Stimulated activated CD4-positive, alpha-beta T cell treated with anti-CD3 and anti-CD28 coated beads, Interleukin-12 subunit alpha, Interleukin-12 subunit beta, amount 100 ng/mL, for 24 hours (primary cell): ENCODE measurements around the gene YBEY.

Experiments used
- DNase-seq, 2 experiments: peaks; one replicate each; pipeline ENCODE4 v3.0.0-alpha.2; 2020; ENCODE audit warnings: low read depth in 2 of 2

YBEY gene

GRCh38 chr21:46264690-46265144 is 21.4 kb upstream of the YBEY start:
- DNase-seq: no peak

GRCh38 chr21:46265736-46266525 is 20.2 kb upstream of the YBEY start:
- DNase-seq: no peak

- no peak for DNase-seq
These were observed 19.2 kb upstream of the YBEY start for GRCh38 chr21:46266946-46267345.

GRCh38 chr21:46268371-46268770 is 17.8 kb upstream of the YBEY start:
- DNase-seq: no peak

GRCh38 chr21:46269466-46269865 is 16.7 kb upstream of the YBEY start:
- DNase-seq: no peak

GRCh38 chr21:46273341-46273740 is 12.8 kb upstream of the YBEY start:
- DNase-seq: no peak

- DNase-seq: no peak
These were observed 11.2 kb upstream of the YBEY start for GRCh38 chr21:46274797-46275390.

- no peak for DNase-seq
These were observed 2.0 kb upstream of the YBEY start for GRCh38 chr21:46284077-46284644.

GRCh38 chr21:46284733-46285132 is 1.4 kb upstream of the YBEY start:
- no peak for DNase-seq

GRCh38 chr21:46285206-46285661 is 908 bp upstream of the YBEY start, which contains the start of gene MCM3AP:
MCM3AP (minus strand) TSS chr21:46285611; CDS start chr21:46285286, 325 bp downstream.
- DNase-seq: no peak

GRCh38 chr21:46286648-46287002 is 483 bp downstream of the YBEY start:
- no peak for DNase-seq

GRCh38 chr21:46287541-46287940 is 1.4 kb downstream of the YBEY start:
- no peak for DNase-seq

- DNase-seq: no peak
These were observed 3.6 kb downstream of the YBEY start for GRCh38 chr21:46289655-46290179.

GRCh38 chr21:46291561-46291960 is 5.4 kb downstream of the YBEY start:
- no peak for DNase-seq

GRCh38 chr21:46294647-46295176 is 8.6 kb downstream of the YBEY start:
- no peak for DNase-seq

- no peak for DNase-seq
These were observed 9.1 kb downstream of the YBEY start for GRCh38 chr21:46295177-46295770.

- peak; percentile 29 to 48 for DNase-seq
These were observed 10.0 kb downstream of the YBEY start for GRCh38 chr21:46295996-46296752.

- DNase-seq: no peak
These were observed 11.5 kb downstream of the YBEY start for GRCh38 chr21:46297338-46298271.

- DNase-seq: no peak
These were observed 13.0 kb downstream of the YBEY start for GRCh38 chr21:46299167-46299566.

GRCh38 chr21:46301759-46302158 is 15.6 kb downstream of the YBEY start:
- no peak for DNase-seq
